GM21529 (cell line): ENCODE measurements around the gene CABP4.
A peak's percentile ranks its signal among the peaks of the same experiment; 100 is the strongest.

ENCODE experiments used
- ATAC-seq: cut with Tn5 transposase; IDR thresholded peaks from one replicate; pipeline ENCODE4 v1.9.1; 2021; ENCODE audit not compliant: unreplicated experiment

Gene CABP4

DNA sequence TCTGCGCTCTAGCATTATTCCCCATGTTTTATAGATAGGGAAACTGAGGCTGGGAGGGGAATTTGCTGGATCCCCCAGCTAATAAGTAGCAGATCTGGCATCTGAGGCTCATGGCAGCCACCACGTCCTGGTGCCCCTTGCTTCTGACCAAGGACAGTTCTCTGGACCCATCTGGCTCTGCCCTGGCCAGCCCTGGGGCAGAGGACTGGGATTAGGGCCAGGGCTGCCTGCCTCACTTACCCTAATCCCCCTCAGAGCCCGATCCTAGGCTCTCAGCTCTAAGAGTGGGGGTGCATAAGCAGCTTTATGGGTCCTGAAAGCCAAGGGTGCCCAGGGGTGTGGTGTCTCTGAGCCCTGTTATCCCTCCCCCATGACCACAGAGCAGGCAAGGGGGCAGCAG lies at the start of gene CABP4:
Gene CABP4 (plus strand): TSS at position 301 of the 400 bp plus-strand sequence. CDS start 70 bp downstream, at position 371.
- ATAC-seq = no peak

DNA sequence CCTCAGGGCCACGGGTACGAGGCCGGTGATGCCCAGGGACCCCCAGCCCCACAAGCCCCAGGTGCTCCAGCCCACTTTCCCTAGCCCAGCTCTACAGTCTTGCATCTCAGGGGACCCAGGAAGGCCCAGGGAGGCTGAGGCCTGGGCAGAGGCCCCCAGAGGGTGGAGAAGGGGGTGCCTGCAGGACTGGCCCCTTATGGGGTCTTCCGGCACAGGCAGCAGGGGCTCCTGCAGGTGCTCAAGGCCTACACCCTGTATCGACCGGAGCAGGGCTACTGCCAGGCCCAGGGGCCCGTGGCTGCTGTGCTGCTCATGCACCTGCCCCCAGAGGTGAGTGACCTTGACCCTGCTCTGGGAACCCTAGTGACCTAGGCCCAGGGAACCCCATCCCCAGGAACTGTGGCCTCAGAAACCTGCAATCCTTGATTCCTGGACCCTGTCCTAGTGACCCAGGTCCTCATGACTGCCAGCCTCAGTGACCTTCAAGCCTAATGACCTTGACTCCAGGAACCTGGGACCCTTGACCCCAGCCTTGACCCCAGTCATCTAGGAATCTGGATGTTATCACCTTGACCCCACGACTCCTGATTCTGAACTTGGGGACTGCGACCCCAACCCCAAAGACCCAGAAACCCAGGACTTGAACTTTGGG lies 49.3 kb upstream of the CABP4 start:
- no peak for ATAC-seq

DNA sequence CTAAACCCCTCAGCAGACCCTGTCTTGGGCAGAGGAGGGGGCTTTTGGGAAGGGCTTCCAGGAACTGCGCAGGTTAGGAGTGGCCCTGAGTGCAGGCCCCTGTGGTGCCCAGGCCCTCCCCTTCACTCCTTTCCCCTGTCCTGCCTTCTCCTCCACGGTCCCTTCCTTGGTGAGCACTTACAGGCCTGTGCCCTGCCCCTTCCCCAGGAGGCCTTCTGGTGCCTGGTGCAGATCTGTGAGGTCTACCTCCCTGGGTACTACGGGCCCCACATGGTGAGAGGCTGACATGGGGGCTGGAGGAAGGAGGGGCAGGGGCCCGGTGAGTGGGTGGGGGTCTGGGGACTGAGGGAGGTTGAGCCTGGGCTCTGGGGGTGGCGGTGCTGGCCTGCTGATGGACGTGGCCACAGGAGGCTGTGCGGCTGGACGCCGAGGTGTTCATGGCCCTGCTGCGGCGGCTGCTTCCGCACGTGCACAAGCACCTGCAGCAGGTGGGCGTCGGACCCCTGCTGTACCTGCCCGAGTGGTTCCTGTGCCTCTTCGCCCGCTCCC lies 48.7 kb upstream of the CABP4 start:
- no peak for ATAC-seq

DNA sequence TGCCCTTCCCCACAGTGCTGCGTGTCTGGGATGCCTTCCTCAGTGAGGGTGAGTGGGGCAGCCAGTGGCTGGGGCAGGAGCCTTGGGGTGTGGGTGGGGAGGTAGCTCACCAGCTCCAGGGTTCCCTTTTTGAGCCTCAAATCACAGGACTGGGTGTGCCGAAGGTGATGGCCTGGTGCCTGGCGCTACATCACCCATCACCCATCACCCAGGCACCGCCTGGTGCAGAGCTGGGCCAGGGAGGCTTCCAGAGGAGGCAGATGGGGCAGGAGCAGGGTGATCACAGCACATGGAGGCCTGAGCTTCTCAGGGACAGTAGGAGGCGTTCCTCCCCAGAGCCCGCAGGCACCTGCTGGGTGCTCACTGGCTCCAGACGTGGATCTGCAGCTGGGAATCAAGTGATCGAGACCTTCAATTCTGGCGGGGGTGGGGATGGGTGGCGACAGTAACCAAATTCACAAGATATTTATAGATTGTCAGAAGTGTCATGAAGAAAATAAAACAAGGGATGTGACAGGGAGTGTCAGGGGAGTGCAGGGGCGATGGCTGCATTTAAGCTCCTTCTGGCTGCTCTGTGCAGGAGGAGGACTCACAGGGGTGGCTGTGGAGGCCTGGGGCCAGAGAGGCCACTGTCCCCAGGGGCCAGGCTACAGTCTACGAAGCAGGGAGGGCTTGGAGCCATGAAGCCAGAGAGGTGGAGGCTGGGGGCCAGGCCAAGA lies 48.0 kb upstream of the CABP4 start:
- no peak for ATAC-seq

DNA sequence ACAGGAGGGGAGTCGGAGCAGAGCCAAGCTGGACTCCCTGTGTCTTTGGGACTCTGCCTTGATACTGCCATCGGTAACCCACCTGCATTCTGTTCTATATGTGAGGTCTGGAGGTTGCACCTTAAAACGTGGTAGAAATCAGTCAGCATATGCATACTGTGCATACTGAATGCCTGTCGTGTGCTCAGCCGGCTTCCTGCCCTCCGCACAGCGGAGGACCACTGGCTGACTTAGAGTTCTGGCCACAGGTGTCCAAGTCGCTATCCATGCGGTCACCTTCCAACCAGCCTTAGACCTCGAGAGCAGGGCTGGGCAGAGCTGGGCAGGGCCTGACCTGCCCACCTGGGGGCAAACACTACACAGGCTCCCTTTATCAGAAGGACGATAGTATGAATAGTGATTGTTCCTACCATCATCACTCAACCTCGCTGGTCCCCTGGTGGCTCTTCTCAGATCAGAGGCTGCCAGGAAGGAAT lies 47.4 kb upstream of the CABP4 start:
- no peak for ATAC-seq

DNA sequence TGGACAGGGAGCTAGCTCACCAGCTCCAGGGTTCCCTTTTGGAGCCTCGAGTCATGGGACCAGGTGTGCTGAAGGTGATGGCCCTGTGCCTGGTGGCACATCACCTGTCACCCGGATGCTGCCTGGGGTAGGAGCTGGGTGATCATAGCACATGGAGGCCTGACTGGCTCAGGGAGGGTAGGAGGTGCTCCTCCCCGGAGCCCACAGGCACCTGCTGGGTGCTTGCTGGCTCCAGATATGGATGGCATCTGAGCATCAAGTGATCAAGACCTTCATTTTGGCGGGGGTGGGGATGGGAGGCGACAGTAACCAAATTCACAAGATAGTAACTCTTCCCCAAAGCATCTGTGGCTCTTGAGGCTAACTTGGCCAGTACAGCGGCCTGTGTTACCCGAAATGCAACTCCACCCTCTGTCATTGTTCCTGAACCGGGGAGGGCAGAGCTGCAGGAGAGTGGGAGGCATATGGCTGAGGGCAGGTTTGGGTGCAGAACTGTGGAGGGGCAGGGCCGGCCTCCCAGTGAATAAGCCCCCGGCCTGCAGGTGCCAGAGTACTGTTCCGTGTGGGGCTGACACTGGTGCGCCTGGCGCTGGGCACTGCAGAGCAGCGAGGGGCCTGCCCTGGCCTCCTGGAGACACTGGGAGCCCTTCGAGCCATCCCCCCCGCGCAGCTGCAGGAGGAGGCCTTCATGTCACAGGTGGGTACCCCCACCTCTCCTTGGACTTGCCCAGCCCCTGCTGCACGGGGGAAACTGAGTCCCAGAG lies 46.5 kb upstream of the CABP4 start:
- ATAC-seq = no peak

DNA sequence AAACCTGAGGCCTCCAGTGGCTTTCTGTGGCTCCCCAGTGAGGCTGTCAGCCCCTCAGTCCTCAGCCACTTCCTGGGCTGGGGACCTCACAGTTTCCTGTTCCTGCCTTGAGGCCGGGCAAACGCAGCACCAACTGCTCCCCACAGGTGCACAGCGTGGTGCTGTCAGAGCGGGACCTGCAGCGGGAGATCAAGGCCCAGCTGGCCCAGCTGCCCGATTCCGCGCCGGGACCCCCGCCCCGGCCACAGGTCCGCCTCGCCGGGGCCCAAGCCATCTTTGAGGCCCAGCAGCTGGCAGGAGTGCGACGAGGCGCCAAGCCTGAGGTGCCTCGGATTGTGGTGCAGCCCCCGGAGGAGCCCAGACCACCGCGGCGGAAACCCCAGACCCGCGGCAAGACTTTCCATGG lies 45.9 kb upstream of the CABP4 start:
- peak; percentile 57 for ATAC-seq

DNA sequence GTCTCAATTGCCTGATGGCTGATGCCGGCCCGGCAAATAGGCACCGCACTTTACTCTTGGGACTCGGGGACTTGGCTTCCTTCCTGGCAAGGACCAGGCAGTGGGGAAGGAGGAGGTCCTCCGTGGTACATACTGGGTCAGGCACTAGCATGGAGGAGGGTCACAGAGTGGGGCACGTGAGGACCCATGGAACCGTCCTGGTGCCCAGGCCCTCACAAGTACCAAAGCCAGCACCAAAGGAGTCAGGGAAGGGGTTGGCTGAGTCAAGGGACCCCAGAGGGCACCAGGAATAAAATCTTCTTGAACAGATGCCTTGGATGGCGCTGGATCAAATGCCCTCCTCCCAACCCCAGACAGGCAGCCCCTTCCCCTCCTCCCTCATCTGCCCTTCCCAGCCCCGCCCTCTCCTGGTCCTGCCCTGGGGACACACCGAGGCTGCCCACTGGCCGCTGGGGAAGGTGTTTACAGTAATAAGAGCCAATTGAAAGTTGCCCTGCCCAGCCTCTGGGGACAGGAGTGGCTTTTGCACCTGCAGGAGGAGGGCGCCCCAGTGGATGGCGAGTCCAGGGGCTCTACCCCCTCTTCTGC lies 45.3 kb upstream of the CABP4 start:
- ATAC-seq = no peak

DNA sequence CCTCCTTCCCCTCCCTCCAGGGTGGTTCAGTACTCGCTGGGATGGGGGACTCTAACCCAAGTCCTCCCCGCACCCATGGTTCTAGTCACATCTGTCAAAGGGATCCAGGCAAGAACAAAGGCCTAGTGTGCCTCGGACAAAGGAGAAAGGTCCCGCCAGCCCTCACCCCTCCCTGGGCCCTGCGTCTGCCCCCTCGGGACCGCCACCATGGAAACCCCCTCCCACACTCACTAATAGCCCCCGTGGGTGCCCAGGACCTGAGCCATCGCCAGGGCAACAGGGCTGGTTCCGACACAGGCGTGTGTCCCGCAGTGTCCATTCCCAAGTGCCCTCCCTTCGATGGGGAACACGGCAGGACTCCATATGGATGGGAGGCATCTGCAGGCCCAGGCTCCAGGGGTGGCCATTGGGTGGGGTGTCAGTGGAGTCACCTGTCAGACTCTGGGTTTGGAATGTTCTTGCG lies 44.8 kb upstream of the CABP4 start:
- ATAC-seq = no peak

DNA sequence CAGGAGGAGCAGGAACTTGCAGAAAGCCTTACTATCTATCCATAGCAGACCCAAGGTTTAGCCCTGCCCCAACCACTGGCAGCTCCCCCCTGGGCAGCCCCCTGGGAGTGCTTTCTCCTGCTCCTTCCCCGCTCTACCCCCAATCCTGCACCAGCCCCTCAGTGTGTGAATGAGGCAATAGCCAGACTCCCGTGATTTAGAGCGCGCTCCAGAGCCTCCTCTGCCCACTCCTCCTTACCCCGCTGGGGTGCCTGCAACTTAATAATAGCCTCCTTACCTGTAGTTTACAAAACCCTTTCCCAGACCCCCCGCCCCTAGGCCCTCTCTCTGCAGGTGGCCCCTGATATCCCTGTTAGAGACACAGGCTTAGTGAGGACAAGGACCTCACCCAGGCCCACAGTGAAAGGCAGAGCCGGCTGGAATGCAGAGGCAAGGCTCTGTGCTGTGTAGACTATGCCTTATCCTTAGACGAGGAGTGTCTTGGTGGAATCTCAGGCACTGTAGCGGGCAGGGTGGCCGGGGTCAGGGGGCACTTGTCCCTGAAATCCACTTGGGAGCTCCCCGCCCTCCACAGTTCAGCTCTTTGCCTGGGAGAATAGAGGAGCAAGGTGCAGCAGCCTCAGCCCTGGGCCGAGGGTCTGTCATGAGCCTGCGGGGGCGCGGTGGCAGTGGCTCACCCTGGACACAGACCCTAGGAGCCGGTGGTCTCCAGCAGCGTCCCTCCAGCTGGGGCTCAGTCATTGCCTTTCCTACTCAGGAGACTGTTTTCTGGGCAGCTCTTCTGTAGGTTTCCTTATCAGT lies 44.0 kb upstream of the CABP4 start:
- no peak for ATAC-seq

DNA sequence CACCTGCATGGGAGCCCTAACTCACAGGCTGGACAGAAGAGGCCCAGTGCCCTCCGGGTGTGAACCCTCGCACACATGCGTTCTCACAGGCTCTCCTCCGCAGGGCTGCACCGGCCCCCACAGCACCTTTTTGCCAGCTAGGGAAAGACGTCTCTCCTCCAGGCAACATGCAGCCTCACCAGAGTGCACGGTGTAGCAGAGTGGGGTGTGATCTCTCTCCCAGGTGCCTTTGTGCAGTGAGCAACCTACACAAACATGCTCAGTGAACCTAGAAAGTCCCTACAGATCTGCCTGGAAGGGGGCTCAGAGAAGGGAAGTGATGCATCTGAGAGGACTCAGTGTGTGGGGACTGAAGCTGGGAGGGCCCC lies 43.4 kb upstream of the CABP4 start:
- ATAC-seq = no peak

DNA sequence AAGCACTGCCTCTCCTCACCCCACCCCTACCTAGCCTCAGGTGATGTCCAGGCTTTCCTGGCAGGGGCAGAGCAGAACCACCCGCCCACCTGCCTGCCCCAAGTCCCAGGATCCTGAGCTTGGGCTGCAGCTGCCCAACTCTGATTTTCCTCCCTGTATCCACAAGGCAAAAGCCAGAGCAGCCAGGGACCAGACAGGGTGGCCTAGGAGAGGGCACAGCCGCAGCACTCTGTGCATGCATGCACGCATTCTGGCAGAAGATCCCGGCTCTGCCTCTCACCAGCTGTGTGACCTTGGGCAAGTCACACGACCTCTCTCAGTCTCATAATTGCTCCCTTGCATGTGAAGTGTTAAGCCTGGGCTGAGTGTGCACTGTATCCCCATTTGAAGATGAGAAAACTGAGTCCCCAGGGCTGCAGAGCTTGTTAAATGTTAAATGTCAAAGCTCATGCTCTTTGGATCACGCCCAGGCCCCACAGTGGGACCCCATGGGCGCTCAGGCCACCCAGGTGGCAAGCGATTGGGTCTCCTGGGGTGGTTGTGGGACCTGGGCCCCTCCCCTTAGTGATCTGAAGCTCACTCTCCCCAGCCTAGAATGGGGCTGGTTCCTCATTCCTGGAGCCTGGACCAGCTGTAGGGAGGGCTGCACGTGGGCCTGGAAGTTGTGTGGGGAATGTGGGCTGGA lies 42.5 kb upstream of the CABP4 start:
- ATAC-seq = no peak

DNA sequence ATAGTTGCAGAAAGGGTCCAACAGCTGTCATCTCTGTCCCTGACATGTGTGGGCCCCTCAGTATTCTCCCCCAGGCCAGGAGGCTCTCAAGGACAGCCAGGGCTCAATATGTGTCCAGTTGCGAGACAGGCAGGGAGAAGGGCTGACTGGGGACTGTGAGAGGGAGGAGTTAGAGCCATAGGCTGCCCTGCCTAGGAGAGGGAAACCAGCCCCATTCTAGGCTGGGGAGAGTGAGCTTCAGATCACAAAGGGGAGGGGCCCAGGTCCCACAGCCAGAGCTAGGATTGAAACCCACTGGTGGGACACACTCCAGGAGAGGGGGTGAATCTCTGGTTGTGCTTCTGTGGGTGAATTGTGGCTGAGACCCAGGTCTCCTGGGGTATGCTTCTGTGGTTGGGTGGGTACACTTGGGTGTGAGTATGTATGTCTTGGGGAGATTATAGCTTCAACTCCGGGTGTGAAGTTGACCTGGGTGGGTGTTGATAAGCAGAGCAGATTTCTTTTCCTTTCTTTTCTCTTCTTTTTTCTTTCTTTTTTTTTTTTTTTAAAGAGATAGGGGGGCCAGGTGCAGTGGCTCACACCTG lies 41.8 kb upstream of the CABP4 start:
- no peak for ATAC-seq

DNA sequence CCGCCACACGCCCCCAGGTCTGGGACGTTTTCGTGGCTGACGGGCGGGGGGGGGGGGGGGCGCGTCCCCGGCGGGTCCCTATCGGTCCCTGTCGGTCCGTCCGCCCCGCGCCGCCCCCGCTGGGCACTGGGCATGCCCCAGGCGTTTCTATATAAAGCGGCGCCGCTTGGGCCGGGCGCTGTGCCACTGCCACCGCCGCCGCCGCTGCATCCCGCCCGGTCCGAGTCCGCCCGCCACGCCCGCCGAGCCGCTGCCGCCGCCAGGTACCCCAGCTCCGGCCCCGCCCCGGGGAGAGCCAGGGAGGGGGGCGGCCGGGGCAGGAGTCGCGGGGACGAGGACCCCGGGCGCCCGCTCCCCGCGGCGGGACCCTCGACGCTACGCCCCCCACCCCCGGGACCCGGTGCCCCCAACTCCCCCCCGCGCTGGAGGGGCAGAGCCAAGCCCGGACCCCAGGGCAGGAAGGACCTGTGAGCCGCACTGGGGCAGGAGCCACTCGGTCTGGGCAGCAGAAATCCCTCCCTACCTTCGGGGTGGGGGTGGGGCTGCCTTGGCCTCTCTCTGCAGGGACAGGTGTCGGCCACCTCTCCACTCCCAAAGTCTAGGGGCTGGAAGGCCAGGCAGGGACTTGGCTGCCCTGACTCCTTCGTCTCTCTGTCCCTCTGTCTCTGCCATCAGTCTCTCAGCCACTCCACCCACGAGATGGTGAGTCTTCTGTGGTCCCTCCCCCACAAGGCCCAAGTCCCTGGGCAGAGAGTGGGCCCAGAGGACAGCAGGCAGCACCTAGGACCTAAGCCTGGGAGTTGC lies 39.5 kb upstream of the CABP4 start, which contains the start of gene CARNS1:
Gene CARNS1 (plus strand): TSS at position 178 of the 804 bp plus-strand sequence. CDS start 522 bp downstream, at position 700.
- no peak for ATAC-seq

DNA sequence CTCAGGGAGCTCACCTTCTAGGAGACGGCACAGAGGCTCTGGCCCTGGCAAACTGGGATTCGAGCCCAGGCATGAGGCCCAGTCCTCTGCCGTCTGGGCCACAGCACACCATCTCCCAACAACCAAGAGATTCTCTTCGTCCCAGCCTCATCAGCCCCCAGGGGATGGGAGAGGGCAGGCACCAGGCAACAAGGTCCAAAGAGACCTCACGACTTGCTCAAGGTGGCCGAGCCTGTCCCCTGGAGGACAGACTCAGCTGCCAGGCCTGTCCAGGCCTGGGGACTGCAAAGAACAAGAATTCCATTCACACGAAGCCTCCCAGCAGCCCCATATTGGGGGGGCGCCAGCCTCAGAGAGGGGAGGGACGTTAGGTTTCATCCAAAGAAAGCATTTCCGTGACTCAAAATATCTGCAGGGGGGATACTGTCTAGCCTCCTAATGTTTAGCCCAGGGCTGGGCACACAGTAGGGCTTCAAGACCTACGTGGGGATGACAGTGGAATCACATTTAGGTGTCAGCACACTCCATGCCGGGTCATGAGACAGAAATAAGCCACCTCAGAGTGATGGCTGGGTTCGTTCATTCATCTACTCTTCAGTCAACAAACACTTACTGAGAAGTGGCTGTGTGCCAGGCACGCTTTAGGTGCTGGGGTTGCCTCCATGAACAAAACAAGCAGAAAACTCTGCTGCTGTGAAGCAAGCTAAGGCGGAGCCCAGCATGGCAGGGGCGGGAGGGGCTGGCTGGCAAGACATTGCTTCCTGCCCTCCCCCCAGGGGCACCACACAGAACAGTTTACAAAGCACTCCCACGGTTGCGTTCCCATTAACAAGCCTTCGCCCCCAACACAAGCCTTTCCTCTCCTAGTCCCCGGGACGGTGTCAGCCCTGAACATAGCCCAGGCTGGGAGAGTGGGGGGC lies 38.5 kb upstream of the CABP4 start:
- no peak for ATAC-seq

DNA sequence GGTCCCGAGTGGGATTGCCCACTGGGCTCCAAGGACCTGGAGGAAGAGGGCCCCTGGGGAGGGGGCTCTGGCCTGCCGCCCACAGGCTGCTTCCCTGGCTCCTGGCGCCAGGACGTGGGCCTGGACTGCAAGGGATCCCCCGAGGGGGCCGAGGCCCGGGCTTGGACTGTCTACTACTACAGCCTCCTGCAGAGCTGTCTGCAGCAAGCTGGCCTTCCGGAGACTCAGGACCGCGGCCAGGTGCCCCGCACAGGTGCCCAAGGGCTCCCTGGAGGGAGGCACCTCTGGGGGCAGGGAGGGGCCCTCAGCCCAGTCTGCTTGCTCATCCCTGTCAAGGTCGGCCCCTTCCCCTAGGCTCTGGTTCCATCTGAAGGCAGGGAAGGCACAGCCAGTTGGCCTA lies 37.7 kb upstream of the CABP4 start:
- no peak for ATAC-seq
